Endothelial cell of umbilical vein (primary cell): ENCODE measurements around the gene GTF3C1. TPM values are rescaled to one million over a fixed set of nuclear protein-coding genes. Genes with fewer than 3 reads are reported as not detected.

ENCODE experiments used
- BruUV-seq: library from RNA; stranded (reverse); fragments of 400-500 nt; replicated peaks from 2 replicates; lab custom pipeline; 2021; lab: Mats Ljungman, UMichigan
- CTCF ChIA-PET: fragments of 300-600, 350-600 bp; sonication (Branson Sonifier 250); formaldehyde crosslinking; loops from one replicate; lab custom pipeline; 2021; ENCODE audit warnings: antibody characterized with exemption, inconsistent platforms; lab: Charles Lee
- POLR2A ChIA-PET: fragments of 300-600, 350-600 bp; sonication (Branson Sonifier 250); formaldehyde crosslinking; loops from one replicate; lab custom pipeline; 2021; ENCODE audit warnings: antibody characterized with exemption, inconsistent platforms; lab: Charles Lee
- DNase-seq: peaks from one replicate; pipeline ENCODE4 v3.0.0-alpha.2; 2011; ENCODE audit warnings: low read depth, low spot score
- FAIRE-seq: peaks from 2 replicates; lab custom pipeline; 2011; peaks lifted over from hg19 to GRCh38; lab: Jason Lieb, UNC
- H2AFZ ChIP-seq: 2 replicates; pipeline ENCODE4 v1.6.0; 2012; ENCODE audit warnings: low read depth, low read length, control low read depth, inconsistent platforms
- H3K27ac ChIP-seq: 2 replicates; pipeline ENCODE4 v1.5.1; 2011; ENCODE audit warnings: low read depth, mild to moderate bottlenecking, control low read depth, low read length, moderate library complexity; ENCODE audit not compliant: insufficient read depth
- H3K27me3 ChIP-seq, 2 experiments: 2 replicates each; pipeline versions ENCODE4 v1.6.0 to v1.6.1; 2011; ENCODE audit warnings: low read length in 2 of 2, mixed read lengths in 1 of 2; ENCODE audit not compliant: control insufficient read depth in 2 of 2, insufficient read depth in 2 of 2
- H3K36me3 ChIP-seq, 2 experiments: 2 replicates in 1 of 2; 3 replicates in 1 of 2; pipeline ENCODE4 v1.5.1; 2011; ENCODE audit warnings: low read length in 2 of 2, mild to moderate bottlenecking in 1 of 2, moderate library complexity in 1 of 2; ENCODE audit not compliant: control insufficient read depth in 2 of 2, insufficient read depth in 2 of 2; ENCODE audit errors: extremely low read depth in 1 of 2
- H3K4me1 ChIP-seq: 3 replicates; pipeline ENCODE4 v1.5.1; 2011; ENCODE audit warnings: mild to moderate bottlenecking, low read length; ENCODE audit not compliant: control insufficient read depth, insufficient read depth; ENCODE audit errors: extremely low read depth
- H3K4me2 ChIP-seq: 2 replicates; pipeline ENCODE4 v1.6.1; 2011; ENCODE audit warnings: low read length, control low read depth, mixed read lengths; ENCODE audit not compliant: insufficient read depth
- H3K4me3 ChIP-seq, 3 experiments: fragments of 200-600 bp in 1 of 3; sonication (generic), shearing (Covaris generic) in 1 of 3; replicated peaks in 1 of 3; 2 replicates each; pipeline ENCODE4 v1.5.1; 2011 to 2016; ENCODE audit warnings: control low read depth in 3 of 3, low read length in 3 of 3, mild to moderate bottlenecking in 2 of 3, inconsistent platforms in 1 of 3, low read depth in 1 of 3, moderate library complexity in 1 of 3; ENCODE audit not compliant: insufficient read depth in 1 of 3
- H3K79me2 ChIP-seq: 2 replicates; pipeline ENCODE4 v1.6.0; 2012; ENCODE audit warnings: low read length, inconsistent platforms; ENCODE audit not compliant: control insufficient read depth, insufficient read depth
- H3K9ac ChIP-seq: replicated peaks from 2 replicates; pipeline ENCODE3; 2011; ENCODE audit warnings: low read length, control low read depth; ENCODE audit not compliant: insufficient read depth; ENCODE audit errors: extremely low read depth
- H3K9me1 ChIP-seq: replicated peaks from 3 replicates; pipeline ENCODE4 v1.6.0; 2011; ENCODE audit warnings: mild to moderate bottlenecking, low read length; ENCODE audit not compliant: control insufficient read depth, insufficient read depth; ENCODE audit errors: extremely low read depth
- H3K9me3 ChIP-seq: replicated peaks from 2 replicates; pipeline ENCODE4 v1.5.1; 2012; ENCODE audit warnings: low read length, inconsistent platforms; ENCODE audit not compliant: control insufficient read depth, insufficient read depth
- H4K20me1 ChIP-seq: replicated peaks from 2 replicates; pipeline ENCODE3; 2011; ENCODE audit warnings: mild to moderate bottlenecking, low read length; ENCODE audit not compliant: control insufficient read depth, insufficient read depth; ENCODE audit errors: extremely low read depth
- EZH2 ChIP-seq: IDR thresholded peaks from 2 replicates; pipeline ENCODE4 v1.6.1; 2012; ENCODE audit warnings: borderline replicate concordance, low read depth, mild to moderate bottlenecking, moderate library complexity, low read length, inconsistent platforms; ENCODE audit not compliant: severe bottlenecking
- FOS ChIP-seq: IDR thresholded peaks from 2 replicates; pipeline ENCODE4 v1.6.1; 2011; ENCODE audit warnings: mild to moderate bottlenecking, low read length, moderate library complexity, borderline replicate concordance; ENCODE audit not compliant: insufficient read depth
- GATA2 ChIP-seq: IDR thresholded peaks from 2 replicates; pipeline ENCODE4 v1.7.0; 2011; ENCODE audit warnings: low read depth, mild to moderate bottlenecking, moderate library complexity, mixed read lengths, low read length; ENCODE audit not compliant: insufficient read length, insufficient read depth
- JUN ChIP-seq: IDR thresholded peaks from 2 replicates; pipeline ENCODE4 v1.6.1; 2011; ENCODE audit warnings: borderline replicate concordance, low read depth; ENCODE audit not compliant: insufficient read length, insufficient read depth
- MYC ChIP-seq: IDR thresholded peaks from one replicate; pipeline ENCODE4 v1.6.1; 2011; ENCODE audit warnings: mild to moderate bottlenecking, low read depth, low read length
- POLR2A ChIP-seq: IDR thresholded peaks from 2 replicates; pipeline ENCODE4 v1.6.1; 2012; ENCODE audit warnings: low read depth, mild to moderate bottlenecking, control low read depth, low read length
- POLR2AphosphoS5 ChIP-seq: IDR thresholded peaks from 2 replicates; pipeline ENCODE4 v1.6.1; 2012; ENCODE audit warnings: low read depth, mild to moderate bottlenecking, control low read depth, low read length, moderate library complexity; ENCODE audit not compliant: insufficient read depth
- dilution Hi-C: fragments of 300-500 bp; cut with MboI; formaldehyde crosslinking; loops from one replicate; pipeline ENCODE4 v1.15.0; 2019; ENCODE audit warnings: low sequenced_read_pairs; ENCODE audit not compliant: extremely low pct_ligation_motif_present
- intact Hi-C: fragments of 100-400 bp; cut with micrococcal nuclease; formaldehyde crosslinking; loops from one replicate; pipeline ENCODE4 v1.10.0; 2022
- polyA plus RNA-seq, 4 experiments: library from polyadenylated mRNA; depleted of rRNA in 3 of 4; stranded (reverse) in 3 of 4; unstranded in 1 of 4; fragments of >200 nt; gene quantifications; 2 replicates each; pipeline versions ENCODE4 v1.2.1 to v1.2.3, GENCODE V29; 2011 to 2012; ENCODE audit warnings: missing spikeins in 1 of 4
- total RNA-seq: library from RNA; stranded (reverse); gene quantifications from 2 replicates; pipeline ENCODE4 v1.2.3, GENCODE V29; 2021
- TF ChIP-seq, protein P1 (sequence below): IDR thresholded peaks from 2 replicates; pipeline ENCODE4 v1.6.1; 2011; ENCODE audit not compliant: insufficient read depth, insufficient read length
- TF ChIP-seq, protein P2 (sequence below), 2 donors: IDR thresholded peaks; 1 replicate in 1 of 2; 2 replicates in 1 of 2; pipeline ENCODE4 v1.5.1; 2011; ENCODE audit warnings: low read length in 2 of 2, mild to moderate bottlenecking in 2 of 2, moderate library complexity in 2 of 2, control low read depth in 1 of 2, inconsistent platforms in 1 of 2, low read depth in 1 of 2; ENCODE audit not compliant: insufficient read depth in 1 of 2; ENCODE audit errors: extremely low read depth in 1 of 2

GTF3C1 gene
- total and polyA plus RNA-seq, 2 donors (not counting 3 experiments of a cell fraction or from before 2014, with no cell fraction given) = 58.1 to 86.1 TPM

DNA sequence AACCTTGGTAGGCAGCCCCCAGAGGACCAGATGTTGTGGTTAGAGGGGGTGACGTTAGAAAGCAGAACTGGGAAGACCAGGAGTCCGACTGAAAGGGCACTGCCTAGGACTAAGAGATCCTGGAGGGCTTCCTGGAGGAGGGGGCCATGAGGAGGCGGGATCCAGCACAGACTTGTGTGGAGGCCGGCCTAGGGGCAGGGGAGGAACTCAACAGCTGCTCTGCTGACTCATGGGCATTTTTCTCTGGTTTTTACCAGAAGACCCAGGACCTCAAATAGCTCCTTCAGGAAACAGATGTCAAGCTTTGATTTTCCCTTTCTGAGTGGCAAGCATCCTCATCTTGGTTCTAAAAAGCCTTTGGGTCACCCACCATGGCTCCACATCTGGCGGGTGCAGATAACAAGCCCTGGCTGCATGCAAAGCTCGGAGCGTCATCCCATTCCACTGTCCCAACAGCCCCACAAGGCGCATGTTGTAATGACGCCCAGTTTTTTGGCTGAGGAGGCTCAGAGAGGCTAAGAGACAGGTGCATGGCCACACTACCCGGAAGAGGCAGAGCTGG lies 118.7 kb downstream of the GTF3C1 start:
- no peaks in the 10 kb centered on the region for H3K79me2 ChIP-seq
- DNase-seq (peak; percentile 17), FAIRE-seq (no peak)
- no peak overlapping the region for H3K4me2 ChIP-seq
- TF ChIP-seq JUN (no peak), EZH2 (no peak), POLR2AphosphoS5 (no peak), POLR2A (no peak), MYC (no peak), FOS (no peak), GATA2 (no peak)
- TF ChIP-seq, protein P1, sequence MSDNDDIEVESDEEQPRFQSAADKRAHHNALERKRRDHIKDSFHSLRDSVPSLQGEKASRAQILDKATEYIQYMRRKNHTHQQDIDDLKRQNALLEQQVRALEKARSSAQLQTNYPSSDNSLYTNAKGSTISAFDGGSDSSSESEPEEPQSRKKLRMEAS = no peak
- TF ChIP-seq, protein P2, sequence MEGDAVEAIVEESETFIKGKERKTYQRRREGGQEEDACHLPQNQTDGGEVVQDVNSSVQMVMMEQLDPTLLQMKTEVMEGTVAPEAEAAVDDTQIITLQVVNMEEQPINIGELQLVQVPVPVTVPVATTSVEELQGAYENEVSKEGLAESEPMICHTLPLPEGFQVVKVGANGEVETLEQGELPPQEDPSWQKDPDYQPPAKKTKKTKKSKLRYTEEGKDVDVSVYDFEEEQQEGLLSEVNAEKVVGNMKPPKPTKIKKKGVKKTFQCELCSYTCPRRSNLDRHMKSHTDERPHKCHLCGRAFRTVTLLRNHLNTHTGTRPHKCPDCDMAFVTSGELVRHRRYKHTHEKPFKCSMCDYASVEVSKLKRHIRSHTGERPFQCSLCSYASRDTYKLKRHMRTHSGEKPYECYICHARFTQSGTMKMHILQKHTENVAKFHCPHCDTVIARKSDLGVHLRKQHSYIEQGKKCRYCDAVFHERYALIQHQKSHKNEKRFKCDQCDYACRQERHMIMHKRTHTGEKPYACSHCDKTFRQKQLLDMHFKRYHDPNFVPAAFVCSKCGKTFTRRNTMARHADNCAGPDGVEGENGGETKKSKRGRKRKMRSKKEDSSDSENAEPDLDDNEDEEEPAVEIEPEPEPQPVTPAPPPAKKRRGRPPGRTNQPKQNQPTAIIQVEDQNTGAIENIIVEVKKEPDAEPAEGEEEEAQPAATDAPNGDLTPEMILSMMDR (IDR thresholded peaks at IDR 0.05; ENCODE audit: extremely low read depth in 1 of 2, insufficient read depth in 1 of 2, low read depth in 1 of 2, low read length in 2 of 2) = no peak
- no peaks in the 10 kb centered on the region for H3K9me3 ChIP-seq
- no peaks in the 10 kb centered on the region for H3K36me3 ChIP-seq
- no peak overlapping the region for H3K9ac ChIP-seq
- POLR2A ChIA-PET = no interaction called here
- H3K27me3 ChIP-seq = no peaks in the 10 kb centered on the region
- intact Hi-C loops = no loop called here
- dilution Hi-C loops = no loop called here
- BruUV-seq = no TSS peak
- H2AFZ ChIP-seq = no peak overlapping the region
- no peak overlapping the region for H3K4me3 ChIP-seq
- CTCF ChIA-PET = interaction anchor here (1.1 kb wide), 2 partner anchors 15 to 321 kb away, joined by 3 read pairs; no protein-coding TSS in a partner anchor
- H3K27ac ChIP-seq = no peak overlapping the region
- H4K20me1 ChIP-seq = no peaks in the 10 kb centered on the region
- H3K9me1 ChIP-seq = no peaks in the 10 kb centered on the region
- no peaks in the 10 kb centered on the region for H3K4me1 ChIP-seq
